Measurements from ENCODE around the gene TRIP12. TPM values are rescaled to one million over a fixed set of nuclear protein-coding genes. Genes with fewer than 3 reads are reported as not detected.

Gene TRIP12
- total and polyA plus RNA-seq, 2 of the 13 experiments (the other 11 are each of a cell fraction or from before 2014, with no cell fraction given): 72.1 to 153 TPM

DNA sequence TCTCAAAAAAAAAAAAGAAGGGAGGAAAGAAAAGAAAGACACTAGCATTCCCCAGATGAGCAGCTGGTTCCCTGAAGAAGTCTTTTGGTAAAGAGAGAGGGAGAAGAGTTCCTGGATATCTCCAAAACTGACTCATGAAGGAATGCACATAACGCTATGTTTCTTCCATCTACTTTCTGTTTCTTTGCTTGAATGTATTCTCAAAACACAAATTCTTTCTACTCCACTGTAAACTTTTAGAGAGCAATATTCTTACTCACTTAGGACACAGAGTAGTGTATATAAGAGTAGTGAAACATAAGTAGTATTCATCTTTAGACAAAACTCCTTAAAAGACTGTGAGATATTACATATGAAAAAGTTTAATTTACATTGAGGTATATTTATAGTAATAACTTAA, 64.2 kb downstream of the TRIP12 start:
- H3K27me3 ChIP-seq (ENCODE audit: control insufficient read depth in 1 of 2, insufficient read depth in 2 of 2, low read length in 2 of 2): no peaks in the 10 kb centered on the region
- H3K9me3 ChIP-seq (ENCODE audit: low read length): no peaks in the 10 kb centered on the region
- H3K9ac ChIP-seq (ENCODE audit: insufficient read depth, low read depth, low read length): no peak overlapping the region
- FAIRE-seq (no peak), ATAC-seq (no peak), DNase-seq (ENCODE audit: low spot score) (no peak)
- WGBS (ENCODE audit: low lambda C conversion rate): 100% methylated on average over 1 of the region's 1 CpG
- in situ Hi-C loops (cut with HindIII; ENCODE audit: extremely low pct_ligation_motif_present, low pct_unique_long_range_greater_than_20kb): no loop called here
- intact Hi-C loops (cut with micrococcal nuclease; ENCODE audit: unreplicated experiment): no loop called here
- CTCF ChIA-PET (ENCODE audit: low intra/inter-chr PET ratio, low total read pairs): no interaction called here
- H3K79me2 ChIP-seq (ENCODE audit: insufficient read depth, low read length): peaks cover 26% of the 10 kb centered on the region
- TF ChIP-seq MAFF (IDR thresholded peaks at IDR 0.05; ENCODE audit: low read depth, low read length): no peak
- TF ChIP-seq TBX2 (CRISPR knock-in tag; IDR thresholded peaks at IDR 0.05; ENCODE audit: borderline replicate concordance): no peak
- TF ChIP-seq RAD51 (IDR thresholded peaks at IDR 0.05; ENCODE audit: borderline replicate concordance): no peak
- TF ChIP-seq, protein P1, sequence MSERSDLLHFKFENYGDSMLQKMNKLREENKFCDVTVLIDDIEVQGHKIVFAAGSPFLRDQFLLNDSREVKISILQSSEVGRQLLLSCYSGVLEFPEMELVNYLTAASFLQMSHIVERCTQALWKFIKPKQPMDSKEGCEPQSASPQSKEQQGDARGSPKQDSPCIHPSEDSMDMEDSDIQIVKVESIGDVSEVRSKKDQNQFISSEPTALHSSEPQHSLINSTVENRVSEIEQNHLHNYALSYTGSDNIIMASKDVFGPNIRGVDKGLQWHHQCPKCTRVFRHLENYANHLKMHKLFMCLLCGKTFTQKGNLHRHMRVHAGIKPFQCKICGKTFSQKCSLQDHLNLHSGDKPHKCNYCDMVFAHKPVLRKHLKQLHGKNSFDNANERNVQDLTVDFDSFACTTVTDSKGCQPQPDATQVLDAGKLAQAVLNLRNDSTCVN (CRISPR knock-in tag; IDR thresholded peaks at IDR 0.05; ENCODE audit: borderline replicate concordance): no peak
- no peak for TF ChIP-seq ZNF331 (CRISPR knock-in tag; IDR thresholded peaks at IDR 0.05)
- TF ChIP-seq TERF1 (CRISPR knock-in tag; IDR thresholded peaks at IDR 0.05): no peak
- no peak for TF ChIP-seq ZNF740 (CRISPR knock-in tag; IDR thresholded peaks at IDR 0.05)
- TF ChIP-seq HOXA5 (CRISPR knock-in tag; IDR thresholded peaks at IDR 0.05): no peak
- no peak overlapping the region for H3K4me2 ChIP-seq (ENCODE audit: low read depth, low read length)
- no peaks in the 10 kb centered on the region for H3K4me1 ChIP-seq (ENCODE audit: insufficient read depth, low read length)
- peaks cover 21 to 60% of the 10 kb centered on the region in 2 experiments for H3K36me3 ChIP-seq (replicated peaks in 1 of 2; ENCODE audit: control insufficient read depth in 1 of 2, insufficient read depth in 2 of 2, low read length in 2 of 2)
- no peak overlapping the region for H3K27ac ChIP-seq (ENCODE audit: extremely low read length, insufficient read depth, low read length)
- H2AFZ ChIP-seq (ENCODE audit: low read length): no peak overlapping the region
- POLR2A ChIA-PET: no interaction called here
- no peaks in the 10 kb centered on the region; the same call in 1 of the 2 replicates for H4K20me1 ChIP-seq (ENCODE audit: insufficient read depth, low read length)
- H3K4me3 ChIP-seq (replicated peaks in 1 of 3; ENCODE audit: insufficient read depth in 1 of 3, low read depth in 2 of 3, low read length in 3 of 3): no peak overlapping the region
- no TSS peak for BruUV-seq (replicated peaks)
